Stimulated activated CD4-positive, alpha-beta T cell treated with anti-CD3 and anti-CD28 coated beads, TNF-alpha, amount 100 ng/mL, for 4 hours (primary cell): ENCODE data around the gene CDYL2.
"Not testable (repeated sequence)": the region's sequence is repeated elsewhere in the genome, so short reads cannot be mapped to it uniquely, and the experiment has no call there.

ENCODE experiments used
- DNase-seq, 3 experiments: peaks; one replicate each; pipeline ENCODE4 v3.0.0-alpha.2; 2020; ENCODE audit warnings: low read depth in 3 of 3

Gene CDYL2

DNA sequence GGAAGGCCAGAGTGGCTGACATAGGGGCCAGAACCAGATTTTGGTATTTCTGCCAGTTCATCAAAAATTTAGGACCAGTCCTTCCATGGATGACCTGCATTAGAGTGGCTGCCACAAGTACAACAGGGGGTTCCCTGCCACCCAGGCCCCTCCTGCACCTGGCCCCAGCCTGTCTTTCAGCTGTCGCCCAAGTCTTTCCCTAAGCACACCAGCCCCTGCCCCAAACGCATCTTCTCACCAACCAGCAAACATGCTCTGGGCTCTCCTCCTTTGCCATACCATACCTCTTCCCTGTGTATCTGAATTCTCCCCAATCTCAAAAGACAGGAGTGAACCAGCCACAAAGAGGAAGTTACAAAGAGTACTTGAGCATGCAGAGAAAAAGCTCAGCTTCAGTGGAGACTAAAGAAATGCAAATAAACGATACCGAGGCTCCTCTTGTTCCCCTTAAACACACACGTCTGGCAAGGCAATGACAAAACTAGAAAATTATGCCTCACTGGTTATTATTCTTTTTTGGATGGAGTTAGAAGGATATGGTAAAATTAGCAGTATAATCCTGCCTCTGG, 133.0 kb downstream of the CDYL2 start:
- no peak for DNase-seq

DNA sequence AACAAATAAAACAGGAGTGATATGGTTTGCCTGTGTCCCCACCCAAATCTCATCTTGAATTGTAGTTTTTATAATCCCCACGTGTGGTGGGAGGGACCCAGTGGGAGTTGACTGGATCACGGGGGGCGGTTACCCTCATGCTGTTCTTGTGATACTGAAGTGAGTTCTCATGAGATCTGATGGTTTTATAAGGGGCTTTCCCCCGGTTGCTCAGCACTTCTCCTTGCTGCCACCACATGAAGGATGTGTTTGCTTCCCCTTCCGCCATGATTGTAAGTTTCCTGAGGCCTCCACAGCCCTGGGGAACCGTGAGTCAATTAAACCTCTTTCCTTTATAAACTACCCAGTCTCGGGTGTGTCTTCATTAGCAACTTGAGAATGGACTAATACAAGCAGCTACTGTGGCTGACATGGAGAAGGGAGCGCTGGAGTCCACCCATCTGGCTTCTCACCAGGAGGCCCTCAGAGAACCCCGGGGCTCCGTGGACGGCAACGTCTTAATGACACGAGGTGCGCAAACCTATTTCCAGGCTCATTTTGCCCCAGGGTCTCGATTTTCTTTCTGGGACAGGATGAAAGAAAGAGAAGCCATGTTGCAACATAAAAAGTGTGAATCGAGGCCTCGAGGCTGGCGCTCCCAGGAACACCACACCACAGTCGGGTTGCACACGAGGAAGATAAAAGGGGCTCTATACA, 134.1 kb downstream of the CDYL2 start:
- no peak for DNase-seq

GRCh38 chr16:80669673-80670072, 134.7 kb downstream of the CDYL2 start:
- DNase-seq: no peak

DNA sequence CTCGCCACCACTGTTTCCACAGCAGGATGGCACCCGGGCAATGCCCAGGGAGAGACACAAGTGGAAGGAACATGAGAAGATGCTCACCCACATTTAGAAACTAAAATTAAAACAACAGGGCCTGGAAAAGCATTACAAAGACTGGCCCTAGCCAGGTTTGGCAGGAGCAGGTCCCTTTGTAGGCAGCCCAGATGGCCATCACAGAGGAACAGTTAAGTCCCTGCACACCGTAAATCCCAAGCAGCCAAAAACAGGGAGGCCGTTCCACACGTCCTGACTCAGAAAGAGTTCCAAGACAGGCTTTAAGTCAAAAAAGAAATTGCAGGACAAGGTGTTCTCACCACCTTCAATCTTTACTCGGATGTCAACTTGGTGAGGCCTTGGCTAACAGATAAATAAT, 136.5 kb downstream of the CDYL2 start:
- DNase-seq: no peak

DNA sequence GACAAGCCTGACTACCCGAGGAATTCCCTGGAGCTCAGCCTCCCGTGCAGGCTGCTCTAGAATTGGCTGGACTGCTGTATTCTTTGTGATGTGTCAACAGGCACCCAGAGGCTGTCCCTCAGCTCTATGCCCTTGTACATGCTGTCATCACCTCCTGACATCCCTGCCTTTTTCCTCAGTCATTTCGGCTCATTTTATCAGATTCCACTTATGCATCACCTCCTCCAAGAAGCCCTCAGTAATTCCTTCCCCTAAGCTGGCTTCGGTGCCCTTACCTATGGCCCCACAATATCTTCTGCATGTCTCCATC, 137.2 kb downstream of the CDYL2 start:
- DNase-seq: no peak

DNA sequence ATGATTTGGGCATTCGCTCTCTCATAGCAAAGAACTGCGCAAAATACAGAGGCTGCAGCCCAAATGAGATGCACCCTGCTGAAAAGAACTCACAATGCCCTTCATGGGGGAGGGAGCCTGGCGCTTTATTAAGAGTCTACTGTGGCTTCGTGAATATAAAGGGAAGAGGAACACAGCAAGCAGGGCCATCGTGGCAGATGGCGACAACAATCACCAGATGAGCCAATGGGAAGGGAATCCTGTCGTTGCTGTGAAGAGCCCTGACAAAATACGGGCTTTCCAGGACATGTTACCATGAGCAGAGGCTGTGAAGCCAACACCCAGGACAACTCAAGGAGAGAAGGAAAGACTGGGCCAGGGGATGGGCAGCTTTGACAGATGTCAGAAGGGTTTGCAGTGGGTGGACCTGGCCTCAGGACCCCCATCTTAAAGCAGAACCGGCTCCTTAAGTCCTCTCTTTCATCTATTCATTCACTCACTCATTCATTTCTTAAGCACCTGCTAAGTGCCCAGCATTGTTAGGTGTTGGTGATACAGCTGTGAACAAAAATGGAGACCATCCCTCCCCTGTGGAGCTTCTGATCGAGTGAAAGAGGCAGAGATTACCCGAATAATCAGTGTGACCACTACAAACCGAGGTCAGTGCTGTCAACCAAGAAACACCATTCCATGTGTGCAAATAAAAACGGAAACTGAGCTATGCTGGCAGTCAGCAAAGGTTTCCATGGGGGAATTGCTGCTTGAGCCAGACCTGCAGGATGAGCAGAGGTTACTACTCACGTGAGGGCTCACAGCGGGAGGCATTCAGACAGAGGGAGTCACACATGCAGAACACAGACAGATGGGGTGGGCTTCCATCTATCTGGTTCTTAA, 137.8 kb downstream of the CDYL2 start:
- no peak for DNase-seq

GRCh38 chr16:80665356-80665755, 139.0 kb downstream of the CDYL2 start:
- DNase-seq: no peak

- DNase-seq: no peak
Measured at GRCh38 chr16:80664786-80665185, 139.6 kb downstream of the CDYL2 start.

- DNase-seq: no peak
Measured at GRCh38 chr16:80664226-80664625, 140.2 kb downstream of the CDYL2 start.

GRCh38 chr16:80663078-80663477, 141.3 kb downstream of the CDYL2 start:
- no peak for DNase-seq

- DNase-seq: no peak
Measured at GRCh38 chr16:80659865-80660264, 144.5 kb downstream of the CDYL2 start.

DNA sequence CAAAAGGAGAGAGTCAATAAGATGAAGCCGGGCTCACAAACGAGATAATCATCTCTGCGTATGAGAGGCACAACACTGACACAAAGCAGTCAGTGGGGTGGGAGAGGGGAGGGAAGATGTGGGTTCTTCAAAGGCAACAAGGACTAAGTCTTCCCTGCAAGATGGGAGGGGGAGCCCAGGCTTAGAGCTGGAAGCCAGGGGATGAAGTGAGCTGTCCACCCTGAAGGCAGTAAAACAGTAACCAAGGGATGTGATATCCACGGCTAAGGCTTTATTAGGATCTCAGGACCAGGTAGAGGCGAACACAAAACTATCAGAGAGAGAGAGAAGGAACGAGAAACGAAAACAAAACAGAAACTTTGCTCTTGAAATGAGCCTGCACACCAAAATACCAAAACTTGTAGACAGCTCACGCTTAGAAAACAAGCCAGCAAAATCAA, 147.7 kb downstream of the CDYL2 start:
- DNase-seq: peak in 1 of 3 experiments; percentile 9

DNA sequence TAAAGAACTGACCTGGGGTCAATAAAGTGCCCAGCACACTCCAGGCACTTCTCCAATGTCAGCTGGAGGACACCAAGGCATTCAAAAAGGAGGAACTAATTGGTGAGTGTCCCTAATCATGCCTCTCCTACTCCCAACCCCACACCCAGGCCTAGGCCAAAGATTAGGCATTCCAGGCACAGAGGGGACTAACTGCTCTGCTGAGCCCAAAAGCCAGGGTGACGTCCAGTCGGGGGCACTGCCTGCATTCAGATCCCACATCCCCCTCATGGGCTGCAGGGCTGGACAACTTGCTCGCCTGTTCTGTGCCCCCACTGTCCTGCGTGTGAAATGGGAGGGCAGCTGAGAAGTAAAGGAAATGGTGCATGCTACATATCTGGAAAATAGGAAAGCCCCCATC, 148.2 kb downstream of the CDYL2 start:
- no peak for DNase-seq

DNA sequence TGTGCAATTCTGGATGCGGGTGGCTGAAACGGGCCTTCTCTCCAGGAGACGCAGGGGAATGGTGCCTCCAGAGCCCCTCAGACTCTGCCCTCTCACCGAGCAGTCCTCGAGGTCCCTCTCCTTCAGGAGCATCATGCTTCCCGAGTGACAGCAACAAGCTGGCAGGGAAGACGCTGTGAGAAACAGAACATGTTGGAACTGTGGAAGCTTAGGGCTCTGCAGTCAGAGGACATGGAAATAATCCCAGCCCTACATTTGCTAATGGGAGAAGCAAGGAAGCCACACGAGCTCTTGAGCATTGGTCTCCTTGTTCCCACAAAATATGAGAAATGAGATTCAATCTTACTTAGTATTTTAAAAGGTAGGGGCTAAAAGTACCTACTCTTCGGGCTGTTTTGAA, 148.6 kb downstream of the CDYL2 start:
- no peak for DNase-seq

DNA sequence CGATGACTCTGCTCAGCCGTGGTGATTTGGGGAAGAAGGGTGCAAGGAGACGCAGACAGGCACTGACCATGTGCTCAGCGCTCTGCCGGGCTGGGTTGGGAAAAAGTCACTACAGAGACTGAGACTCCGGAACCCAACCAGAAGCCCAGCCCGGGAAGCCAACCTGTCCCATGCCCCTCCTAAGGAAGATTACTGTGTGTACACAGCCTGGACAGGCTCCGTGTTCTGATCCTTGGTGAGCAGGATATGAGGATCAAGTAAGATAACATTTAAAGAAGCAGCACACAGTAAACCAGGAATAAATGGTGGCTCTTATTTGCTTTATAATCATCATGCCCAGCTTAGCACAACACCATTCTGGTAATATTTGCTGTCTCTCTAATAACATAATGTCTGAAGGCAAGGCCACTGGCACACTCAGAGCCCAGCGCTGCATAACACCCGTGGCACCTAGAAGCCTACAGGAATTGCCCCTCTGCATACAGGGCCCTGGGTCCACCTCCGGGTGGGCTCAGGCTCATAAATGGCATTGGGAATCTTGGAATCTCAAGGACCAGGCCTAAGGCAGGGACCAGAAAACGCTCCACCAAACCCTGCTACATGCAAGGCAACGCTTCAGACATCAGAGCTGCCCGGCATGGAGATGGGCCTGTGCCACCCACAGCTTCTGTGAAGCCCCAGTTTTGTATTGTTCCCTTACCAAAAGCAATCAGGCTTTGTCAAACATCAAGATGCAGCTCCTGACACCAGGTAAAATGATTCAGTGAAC, 150.1 kb downstream of the CDYL2 start:
- no peak for DNase-seq

DNA sequence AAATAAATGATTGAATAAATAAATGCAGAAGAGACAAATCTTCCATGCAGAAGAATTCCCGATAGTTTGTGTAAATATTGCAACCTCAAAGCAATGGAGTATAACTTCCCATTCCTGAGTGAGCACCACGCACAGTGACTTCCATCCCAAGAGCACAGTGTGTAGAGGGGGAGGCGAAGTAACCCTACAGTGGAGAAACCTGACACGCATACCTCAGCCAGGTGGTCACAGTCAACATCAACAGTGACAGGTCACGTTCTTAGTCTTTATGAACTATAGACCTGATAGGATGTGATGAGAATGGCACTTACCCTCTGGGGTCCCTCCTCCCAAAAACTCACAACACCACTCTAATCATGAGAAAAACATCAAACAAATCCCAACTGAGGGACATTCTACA, 152.0 kb downstream of the CDYL2 start:
- DNase-seq: no peak

- DNase-seq: not testable (repeated sequence)
Measured at GRCh38 chr16:80650281-80650680, 154.1 kb downstream of the CDYL2 start.

DNA sequence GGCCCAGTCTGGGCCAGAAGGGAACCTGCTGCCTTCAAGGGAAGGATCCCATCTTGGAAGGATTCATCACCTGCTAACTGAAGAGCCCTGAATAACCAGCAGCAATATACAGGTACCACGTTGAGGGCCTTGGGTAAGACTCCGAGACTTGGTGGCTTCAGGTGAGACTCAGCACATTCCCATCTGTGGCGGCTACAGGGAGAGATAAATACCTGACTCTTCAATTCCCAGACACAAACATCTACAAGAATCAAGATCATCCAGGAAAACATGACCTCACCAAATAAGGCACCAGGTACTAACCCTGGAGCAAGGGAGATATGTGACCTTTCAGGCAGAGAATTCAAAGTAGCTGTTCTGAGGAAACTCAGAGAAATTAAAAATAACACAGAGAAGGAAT, 164.1 kb downstream of the CDYL2 start:
- DNase-seq: no peak

DNA sequence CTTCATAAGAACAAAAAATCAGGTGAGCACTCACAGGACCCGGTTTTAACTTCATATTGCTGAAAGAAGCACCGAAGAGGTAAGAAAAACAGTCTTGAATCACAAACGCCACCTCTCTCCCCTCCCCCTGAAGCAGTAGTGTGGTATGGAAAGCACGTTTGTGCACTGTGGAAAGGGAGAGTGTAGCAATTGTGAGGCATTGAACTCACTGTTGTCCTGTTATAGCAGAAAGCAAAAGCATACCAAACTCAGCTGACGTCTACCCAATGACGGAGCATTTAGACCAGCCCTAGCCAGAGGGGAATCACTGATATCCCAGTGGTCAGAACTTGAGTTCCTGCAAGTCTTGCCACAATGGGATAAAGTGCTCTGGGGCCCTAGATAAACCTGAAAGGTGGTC, 164.8 kb downstream of the CDYL2 start:
- no peak for DNase-seq

- DNase-seq: no peak
Measured at GRCh38 chr16:80637621-80638020, 166.8 kb downstream of the CDYL2 start.

- DNase-seq: no peak
Measured at GRCh38 chr16:80631581-80631980, 172.8 kb downstream of the CDYL2 start.

DNA sequence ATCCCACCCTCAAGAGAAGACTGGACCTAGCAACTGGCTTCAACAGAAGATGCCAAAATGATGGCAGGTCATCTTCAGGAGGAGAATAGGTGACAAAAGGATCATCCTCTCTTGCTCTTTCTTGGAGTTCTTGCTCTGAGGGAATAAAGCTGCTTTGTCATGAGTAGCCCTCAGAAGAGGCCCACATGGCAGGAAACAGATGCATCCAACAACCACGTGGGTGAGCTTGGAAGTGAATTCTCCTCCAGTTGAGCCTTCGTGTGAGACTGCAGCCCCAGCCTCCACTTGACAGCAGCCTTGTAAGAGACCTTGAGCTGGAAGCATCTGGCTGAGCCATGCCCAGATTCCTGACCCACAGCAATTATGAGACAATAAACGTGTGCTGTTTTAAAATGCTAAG, 176.1 kb downstream of the CDYL2 start:
- DNase-seq: no peak
